SHP77 (cell line): Measurements from ENCODE around the gene RGS7.
A peak's percentile ranks its signal among the peaks of the same experiment; 100 is the strongest.
"Not testable (repeated sequence)": the region's sequence is repeated elsewhere in the genome, so short reads cannot be mapped to it uniquely, and the experiment has no call there.

Experiments
- DNase-seq, 2 experiments: peaks; one replicate each; lab custom pipeline; 2025; lab: John Stamatoyannopoulos, UW

The RGS7 gene

DNA sequence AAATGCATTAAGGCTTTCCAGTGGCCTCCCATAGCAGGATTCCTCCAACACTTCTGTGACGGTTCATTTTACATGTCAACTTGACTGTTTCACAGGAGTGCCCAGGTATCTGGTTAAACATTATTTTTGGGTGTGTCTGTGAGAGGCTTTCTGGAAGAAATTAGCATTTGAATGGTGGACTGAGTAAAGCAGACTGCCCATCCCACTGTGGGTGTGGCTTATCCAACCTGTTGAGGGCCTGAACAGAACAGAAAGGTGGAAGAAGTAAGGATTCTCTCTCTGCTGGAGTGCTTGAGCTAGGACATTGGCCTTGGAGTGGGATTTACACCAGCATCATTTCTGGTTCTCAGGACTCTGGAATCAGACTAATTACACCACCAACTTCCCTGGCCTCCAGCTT lies 85.6 kb downstream of the RGS7 start:
- DNase-seq: no peak

DNA sequence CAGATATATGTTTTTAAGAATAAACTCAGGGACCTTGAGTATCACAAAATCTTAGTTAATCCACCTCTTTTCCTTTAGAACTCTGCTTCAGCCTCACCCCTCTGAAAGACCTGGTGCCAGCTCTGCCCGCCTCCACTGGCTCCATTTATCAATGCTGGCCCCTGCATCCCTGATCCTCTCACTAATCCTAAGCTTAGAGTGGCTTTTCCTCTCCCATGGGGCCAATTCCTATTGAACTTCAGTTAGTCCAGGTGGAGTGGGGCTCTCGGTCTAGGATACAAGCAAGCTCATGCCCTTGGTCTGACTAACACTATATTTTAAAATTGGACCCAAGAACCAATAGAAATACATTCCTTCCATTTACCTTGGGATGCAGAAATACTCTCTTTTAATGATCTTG lies 87.0 kb downstream of the RGS7 start:
- no peak for DNase-seq

DNA sequence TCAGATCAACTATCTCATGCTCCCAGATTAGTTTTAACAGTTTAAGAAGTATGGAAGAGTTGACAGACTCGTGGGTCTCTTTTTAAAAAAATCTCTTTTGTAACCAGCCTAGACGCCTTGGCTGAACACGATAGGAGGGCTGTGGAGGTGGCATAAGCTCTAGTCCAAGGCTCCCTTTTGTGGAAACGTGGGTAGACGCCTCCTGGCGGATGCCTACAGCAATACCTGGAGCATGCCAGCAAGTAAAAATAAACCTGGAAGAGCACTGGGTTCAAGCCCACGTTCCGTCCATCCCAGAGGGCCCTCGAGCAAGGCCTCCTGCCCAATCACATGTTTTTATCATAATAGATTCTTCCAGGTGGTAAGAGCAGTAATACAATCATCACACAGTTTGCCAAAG lies 87.9 kb downstream of the RGS7 start:
- no peak for DNase-seq

DNA sequence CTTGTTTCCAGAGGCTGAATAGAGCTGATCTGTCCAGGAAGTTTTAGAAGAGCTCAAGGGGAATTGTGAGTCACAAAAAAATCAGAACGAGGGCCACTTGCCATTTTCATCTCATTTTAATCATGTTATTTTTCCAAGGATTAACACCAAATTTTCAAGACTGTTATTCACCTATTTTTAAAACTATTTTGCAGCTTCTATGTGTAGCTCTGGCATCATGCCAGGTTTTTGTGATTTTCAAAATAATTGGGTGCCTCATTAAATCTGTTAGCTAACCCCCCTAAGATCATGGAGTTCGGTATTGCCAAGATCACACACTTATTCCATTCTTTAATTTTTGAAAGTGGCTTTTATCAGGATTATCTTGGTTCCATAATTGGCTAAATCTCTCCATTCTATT lies 90.9 kb downstream of the RGS7 start:
- no peak for DNase-seq

DNA sequence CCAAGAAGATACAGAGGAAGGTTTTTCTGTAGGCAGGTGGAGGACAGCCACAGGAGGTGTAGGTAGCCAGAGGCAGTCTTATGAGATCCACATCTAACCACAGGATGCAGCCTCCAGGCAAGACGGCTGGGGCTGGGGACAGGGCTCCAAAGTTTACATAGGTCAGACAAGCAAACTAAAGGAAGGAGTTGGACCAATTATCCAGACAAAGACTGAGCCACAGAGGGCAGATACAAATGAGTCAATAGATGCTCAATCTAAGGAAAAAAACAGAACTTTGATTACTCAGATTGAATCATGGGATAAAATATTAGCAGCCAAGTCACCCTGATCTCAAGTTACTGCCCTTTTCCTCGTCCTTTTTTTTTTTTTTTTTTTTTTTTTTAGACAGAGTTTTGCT lies 91.6 kb downstream of the RGS7 start:
- DNase-seq: no peak

DNA sequence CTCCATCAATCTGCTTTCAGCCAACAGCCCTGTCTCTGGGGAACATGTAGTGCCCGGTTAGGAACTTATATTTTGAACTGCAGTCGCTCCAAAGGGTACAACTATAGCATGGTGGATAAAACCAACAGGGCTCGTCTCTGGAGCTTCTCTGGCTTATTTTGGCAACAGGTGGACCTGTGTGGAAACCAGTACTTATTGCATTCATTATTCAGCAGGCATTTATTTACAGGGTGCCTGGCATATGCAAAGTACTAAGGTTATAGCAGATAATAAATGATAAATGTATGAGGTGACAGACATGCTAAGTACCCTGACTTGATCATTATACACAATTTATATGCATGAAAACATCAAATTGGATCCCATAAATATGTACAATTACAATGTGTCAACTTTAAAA lies 93.7 kb downstream of the RGS7 start:
- no peak for DNase-seq

DNA sequence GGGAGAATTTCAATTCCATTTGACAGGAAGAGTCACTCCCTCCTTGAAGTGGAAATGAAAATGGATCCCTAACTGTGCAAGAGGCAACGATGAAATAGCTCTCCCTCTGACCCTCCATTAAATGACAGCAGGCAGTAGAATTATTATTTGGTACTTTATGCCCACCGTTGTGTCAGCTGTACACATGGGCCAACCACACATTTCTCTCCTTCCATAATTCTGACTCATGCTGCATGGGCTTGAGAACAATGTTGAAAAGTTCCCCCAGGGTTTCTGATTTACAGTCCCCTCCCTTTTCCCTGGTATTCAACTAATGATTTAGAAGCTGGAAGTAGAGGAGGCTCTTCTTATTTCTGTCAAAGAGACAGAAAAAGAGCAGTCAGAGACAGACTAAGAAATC lies 103.5 kb downstream of the RGS7 start:
- no peak for DNase-seq

DNA sequence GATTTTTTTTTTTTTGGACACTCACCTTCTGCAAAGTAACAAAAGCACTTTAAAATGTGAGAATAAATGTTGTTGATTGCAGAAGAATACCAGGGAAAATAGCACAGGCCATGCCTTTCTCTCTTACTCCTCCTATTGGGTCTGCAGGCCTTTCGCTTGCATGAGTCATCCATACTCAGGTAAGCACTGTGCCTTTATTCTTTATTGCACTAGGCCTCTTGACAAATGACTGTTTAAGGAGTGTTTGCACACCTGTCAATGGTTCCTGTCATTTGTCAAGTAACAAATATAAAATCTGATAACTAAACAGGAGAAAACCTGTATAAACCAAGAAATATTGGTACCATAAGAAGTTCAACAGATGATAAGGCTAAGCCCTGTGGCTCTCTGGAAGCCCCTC lies 106.5 kb downstream of the RGS7 start:
- DNase-seq: peak; percentile 92 to 93

DNA sequence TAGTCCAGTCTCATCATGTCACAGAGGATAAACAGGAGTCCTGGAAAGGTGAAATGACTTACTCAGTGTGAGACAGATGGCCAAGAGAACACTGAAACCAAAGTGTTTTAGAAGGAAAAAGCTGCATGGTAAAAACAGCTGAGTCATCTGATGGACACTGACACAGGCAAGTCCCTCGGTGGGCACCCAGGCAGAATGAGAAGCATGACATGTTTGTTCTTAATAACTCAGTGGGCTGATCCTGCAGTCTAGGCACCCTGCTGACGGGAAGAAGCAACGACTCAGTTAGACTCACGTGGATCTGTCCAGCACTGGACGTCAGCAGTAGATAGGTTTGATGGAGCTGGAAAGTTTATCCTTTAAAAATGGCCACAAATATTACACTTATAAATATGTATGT lies 116.9 kb downstream of the RGS7 start:
- peak in 1 of 2 experiments; percentile 17 for DNase-seq

DNA sequence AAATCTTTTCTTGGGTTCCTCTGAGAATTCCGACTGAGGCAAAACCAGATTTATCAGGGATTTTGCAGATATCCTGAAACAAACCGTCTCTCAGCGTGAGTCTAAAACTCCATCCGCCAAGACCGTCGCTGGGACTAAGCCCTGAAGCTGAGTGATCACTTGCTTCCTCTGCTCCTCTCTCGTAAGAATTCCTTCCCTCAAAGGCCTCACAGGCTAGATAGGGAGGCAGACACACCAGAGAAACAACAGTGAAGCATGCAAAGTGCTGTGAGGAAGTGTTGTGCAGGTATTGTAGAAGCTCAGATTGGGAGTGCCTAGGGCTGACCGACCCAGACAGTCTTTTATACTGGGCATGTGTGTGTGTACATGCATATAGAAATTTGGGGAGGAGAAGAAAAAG lies 119.1 kb downstream of the RGS7 start:
- DNase-seq: no peak

DNA sequence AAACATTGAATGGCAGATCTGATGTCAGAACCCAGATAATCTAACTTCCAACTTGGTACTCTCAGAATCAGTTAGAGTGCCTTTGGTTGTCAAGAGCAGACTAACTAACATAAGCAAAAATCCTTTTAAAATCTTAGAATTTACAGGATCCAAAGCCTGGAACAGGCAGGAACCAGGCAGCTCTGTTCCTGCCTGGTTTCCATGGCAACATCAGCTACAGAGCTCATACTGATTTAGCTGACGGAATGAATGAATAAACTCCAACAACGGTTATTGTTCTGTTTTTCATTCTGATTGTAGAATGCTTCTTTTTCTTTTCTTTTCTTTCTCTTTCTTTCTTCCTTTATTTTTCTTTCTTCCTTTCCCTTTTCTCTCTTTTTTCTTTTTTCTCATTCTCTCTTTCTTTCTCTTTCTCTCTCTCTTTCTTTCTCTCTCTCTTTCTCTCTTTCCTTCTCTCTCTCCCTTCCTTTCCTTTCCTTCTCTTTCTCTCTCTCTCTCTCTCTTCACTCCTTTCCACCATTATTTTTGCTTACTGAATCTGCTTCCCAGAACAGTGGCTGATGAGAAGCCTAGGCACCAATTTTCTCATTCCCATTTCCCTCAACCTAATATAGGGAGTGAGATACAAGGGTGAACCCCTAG lies 121.6 kb downstream of the RGS7 start:
- no peak for DNase-seq

DNA sequence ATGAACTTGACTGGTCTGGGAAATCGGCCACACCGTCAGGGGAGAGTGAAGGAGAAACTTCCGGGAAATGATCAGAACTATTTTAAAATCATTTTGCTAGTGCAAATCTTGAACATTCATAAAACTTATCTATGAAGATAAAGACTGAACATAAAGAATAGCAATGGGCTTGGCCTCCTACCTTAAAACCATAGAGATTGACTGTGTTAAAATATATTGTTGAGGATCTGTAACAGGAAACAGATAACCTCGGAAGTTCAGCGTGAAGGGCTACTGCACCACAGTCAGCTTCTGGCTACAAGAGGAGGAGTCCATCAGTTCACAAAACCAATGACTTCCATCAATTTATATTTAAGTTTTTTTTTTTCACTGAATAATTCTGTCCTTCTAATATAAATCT lies 127.3 kb downstream of the RGS7 start:
- no peak for DNase-seq

DNA sequence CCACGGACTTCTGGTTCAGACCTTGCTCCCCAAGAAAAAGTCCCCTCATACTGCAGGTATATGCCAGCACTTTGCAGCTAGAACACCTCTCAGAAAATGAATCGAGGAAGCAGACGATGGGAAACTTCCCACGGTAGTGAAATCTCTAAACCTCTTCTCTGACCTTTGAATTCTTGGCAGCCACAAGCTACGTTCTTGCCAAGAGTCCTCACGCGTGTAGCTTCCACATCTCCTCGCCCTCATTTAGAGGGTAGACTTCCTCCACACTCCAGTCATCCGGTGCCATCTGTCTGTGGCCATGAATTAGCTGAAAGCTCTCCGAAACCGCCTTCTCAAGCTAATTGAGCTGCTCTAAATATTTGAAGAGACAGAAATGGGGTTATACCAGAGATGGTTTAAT lies 127.8 kb downstream of the RGS7 start:
- DNase-seq: peak in 1 of 2 experiments; percentile 21

DNA sequence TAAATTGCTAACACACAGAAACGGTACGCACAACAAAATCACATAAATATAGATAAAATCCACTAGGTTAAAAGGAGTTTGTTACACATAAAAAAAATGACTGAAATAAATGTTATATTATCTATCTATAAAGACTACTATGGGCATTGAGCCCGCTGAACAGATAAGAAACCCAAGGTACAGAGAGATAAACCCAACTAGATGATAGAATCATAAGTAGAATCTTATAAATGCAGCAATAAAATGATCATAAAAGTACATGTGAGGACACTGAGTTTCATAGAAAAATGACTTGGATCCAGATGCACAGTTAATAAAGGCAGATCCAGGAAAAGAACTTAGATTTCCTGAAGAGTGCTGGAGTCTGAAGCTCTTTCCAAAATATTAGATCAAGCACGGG lies 128.7 kb downstream of the RGS7 start:
- no peak for DNase-seq

DNA sequence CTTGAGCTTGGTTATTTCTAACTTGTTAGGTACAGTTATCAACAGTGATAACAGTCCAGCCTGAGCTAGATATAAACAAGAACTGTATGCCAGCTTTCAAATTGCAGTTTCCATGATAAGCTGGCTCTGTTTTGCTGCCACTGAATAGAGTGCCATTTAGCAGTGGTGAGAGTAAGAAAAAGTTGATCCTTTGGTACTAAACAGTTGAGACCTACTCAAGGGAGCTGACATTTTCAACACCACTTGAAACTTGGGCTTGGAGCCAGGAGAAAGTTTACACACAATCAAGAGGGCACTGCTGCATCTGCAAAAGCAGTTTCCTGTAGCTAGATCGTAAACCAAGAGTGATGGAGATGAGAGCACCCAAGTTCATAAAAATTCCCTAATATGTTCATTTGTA lies 131.3 kb downstream of the RGS7 start:
- peak; percentile 13 to 54 for DNase-seq

DNA sequence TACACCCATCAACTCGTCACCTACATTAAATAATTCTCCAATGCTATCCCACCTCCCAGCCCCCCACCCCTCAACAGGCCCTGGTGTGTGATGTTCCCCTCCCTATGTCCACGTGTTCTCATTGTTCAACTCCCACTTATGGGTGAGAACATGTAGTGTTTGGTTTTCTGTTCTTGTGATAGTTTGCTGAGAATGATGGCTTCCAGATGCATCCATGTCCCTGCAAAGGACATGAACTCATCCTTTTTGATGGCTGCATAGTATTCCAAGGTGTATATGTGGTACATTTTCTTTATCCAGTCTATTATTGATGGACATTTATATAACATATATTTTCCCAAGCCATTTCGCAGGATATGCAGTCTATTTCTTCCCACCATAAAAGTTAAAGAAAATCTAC lies 132.8 kb downstream of the RGS7 start:
- not testable (repeated sequence) for DNase-seq

DNA sequence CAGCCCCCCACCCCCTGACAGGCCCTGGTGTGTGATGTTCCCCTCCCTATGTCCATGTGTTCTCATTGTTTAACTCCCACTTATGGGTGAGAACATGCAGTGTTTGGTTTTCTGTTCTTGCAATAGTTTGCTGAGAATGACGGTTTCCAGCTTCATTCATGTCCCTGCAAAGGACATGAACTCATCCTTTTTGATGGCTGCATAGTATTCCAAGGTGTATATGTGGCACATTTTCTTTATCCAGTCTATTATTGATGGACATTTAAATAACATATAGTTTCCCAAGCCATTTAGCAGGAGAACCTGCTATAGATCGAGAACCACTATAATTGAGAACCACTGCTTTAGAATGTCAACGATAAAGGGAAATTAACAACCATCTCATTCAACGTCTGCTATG lies 134.2 kb downstream of the RGS7 start:
- not testable (repeated sequence) for DNase-seq

DNA sequence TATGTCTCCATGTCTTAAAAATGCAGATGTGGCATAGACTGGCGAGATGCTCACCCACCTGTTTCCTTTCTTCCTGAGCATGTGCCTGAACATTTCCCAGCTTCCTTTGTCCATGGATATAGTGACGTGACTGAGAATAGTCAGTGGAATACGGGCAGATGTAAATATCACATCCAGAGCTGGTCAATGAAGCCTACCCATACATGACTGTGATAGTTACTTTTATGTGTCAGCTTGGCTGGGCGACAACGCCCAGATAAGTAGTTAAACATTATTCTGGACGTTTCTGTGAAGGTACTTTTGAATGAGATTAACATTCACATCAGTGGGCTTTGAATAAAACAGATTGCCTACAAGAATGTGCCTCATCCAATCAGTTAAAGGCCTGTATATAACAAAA lies 135.7 kb downstream of the RGS7 start:
- DNase-seq: no peak

DNA sequence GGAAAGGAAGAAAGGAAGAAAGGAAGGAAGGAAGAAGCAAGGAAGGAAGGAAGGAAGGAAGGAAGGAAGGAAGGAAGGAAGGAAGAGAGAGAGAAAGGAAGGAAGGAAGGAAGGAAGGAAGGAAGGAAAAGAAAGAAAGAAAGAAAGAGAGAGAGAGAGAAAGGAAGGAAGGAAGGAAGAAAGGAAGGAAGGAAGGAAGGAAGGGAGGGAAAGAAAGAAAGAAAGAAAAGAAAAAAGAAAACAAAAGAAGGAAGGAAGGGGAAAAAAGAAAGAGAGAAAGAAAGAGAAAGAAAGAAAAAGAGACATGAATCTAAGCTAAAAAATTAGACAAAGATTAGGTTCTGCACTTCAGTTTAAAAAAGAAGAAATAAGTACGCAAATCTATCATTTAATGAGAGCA lies 136.1 kb downstream of the RGS7 start:
- DNase-seq: not testable (repeated sequence)

DNA sequence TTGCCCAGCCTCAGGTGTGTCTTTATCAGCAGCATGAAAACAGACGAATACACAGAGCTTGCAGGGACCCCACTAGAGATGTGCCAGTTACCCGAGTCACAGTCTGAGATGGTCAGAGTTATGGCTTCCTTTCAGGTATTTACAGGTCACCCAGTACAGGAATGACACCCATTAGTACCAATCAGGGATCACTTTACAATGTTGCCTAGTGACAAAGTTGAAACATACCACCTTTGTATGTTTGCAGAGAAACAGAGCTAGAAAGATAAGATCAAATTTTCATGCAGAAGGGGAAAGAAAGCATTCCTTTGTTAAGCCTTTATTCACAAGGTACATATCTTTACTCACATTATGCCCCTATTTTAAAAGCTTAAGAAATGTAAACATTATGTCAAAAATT lies 137.6 kb downstream of the RGS7 start:
- DNase-seq: no peak

DNA sequence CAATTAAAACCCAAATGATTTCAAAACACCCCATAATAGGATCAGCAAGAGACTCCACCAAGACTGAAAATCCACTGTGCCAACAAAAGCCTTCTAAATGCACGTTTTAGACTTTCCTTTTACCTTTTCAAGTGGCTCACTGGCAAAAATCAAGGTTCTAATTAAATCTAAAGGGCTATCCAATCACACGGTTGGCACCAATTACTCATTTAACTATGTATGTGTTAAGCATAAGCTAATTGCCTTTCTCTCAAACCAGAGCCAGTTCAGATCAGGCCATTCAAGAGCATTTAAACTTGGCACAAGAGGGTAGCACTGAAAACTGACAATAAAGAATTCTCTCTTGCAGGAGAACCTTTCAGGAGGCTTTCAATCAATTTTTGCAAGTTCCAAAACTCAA lies 139.5 kb downstream of the RGS7 start:
- no peak for DNase-seq

DNA sequence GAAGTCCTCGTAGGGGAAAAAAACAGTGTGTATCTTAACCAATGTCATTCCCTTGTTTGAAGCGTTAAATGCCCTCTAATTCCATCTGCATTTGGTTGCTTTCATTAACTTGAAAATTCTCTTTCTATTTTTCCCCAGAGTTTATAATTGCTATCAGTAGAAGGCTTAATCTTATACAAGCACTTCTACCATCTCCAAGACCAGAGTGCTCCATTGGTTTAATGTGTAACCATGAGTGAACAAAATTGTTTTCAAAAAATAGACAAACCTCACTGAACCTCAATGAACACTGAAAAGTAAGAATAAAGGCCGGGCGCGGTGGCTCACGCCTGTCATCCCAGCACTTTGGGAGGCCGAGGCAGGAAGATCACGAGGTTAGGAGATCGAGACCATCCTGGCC lies 141.3 kb downstream of the RGS7 start:
- DNase-seq: no peak

DNA sequence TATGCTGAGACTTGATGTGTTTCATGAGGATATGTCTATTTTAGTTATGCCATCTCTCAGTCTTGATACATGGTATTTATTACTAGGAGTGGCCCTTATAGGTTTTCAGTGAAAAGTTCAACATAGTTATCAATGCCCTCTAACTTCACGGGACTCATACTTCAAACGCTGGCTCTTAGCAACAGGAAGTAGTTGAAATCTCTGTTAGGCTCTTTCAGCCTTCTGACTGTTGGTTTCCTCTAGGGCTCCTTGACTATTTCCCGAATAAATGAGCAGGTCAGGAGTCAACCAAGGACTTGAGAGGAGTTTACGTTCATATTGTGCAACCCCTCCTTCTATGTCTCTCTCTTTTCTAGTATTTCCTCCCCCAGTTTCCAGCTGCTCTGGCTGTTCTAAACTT lies 141.8 kb downstream of the RGS7 start:
- DNase-seq: no peak

DNA sequence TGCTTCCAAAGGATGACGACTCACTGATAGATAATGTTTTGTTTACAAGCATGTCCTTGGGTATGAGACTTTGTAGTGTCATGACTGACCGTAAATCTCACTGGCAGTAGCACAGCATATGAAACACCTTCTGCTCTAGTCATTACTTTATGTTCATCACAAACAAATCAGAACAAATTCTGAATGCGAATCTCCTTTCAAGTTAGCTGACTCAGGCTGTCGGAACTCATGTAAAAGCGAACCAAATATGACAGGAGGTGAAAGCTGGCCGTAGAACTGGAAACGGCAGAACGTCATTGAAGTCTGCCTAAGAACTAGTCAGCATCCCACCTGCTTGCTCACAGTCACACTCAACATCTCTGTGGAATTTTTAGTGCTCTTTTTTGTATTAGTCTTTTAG lies 143.9 kb downstream of the RGS7 start:
- DNase-seq: peak in 1 of 2 experiments; percentile 6

DNA sequence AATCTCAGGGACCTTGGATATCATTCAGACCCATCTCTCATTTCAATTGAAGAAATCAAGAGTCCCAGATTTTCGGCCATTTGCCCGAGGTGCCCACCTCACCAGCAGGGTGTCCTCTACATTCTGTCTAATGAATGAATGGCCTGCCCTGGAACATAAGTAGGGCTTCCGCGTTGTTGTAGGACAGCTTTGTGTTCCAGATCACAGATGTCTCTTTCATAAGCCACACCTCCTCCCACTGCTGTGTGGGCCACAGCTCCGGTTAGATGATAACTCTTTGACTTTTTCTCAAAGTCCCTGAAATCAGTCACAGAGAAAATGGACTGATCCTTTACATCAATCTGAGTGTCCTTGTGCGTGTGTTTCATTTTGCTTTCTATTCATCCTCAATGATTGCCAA lies 144.4 kb downstream of the RGS7 start:
- no peak for DNase-seq
